NCI-H1417 (cell line): Measurements from ENCODE around the gene AMH.

Source experiments
- DNase-seq, 3 experiments: peaks; one replicate each; lab custom pipeline; 2025; lab: John Stamatoyannopoulos, UW

Gene AMH

GRCh38 chr19:2221250-2221831 is 27.8 kb upstream of the AMH start:
- DNase-seq, result no peak

DNA sequence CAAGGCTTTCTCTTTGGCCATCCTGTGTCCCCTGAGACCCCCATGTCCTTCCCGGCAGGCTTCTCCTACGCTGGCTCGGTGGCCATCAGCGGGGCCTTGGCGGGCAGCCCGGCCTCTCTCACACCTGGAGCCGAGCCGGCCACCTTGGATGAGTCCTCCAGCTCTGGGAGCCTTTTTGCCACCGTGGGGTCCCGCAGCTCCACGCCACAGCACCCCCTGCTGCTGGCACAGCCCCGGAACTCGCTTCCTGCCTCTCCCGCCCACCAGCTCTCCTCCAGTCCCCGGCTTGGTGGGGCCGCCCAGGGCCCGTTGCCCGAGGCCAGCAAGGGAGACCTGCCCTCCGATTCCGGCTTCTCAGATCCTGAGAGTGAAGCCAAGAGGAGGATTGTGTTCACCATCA is 27.2 kb upstream of the AMH start:
- DNase-seq, result no peak

DNA sequence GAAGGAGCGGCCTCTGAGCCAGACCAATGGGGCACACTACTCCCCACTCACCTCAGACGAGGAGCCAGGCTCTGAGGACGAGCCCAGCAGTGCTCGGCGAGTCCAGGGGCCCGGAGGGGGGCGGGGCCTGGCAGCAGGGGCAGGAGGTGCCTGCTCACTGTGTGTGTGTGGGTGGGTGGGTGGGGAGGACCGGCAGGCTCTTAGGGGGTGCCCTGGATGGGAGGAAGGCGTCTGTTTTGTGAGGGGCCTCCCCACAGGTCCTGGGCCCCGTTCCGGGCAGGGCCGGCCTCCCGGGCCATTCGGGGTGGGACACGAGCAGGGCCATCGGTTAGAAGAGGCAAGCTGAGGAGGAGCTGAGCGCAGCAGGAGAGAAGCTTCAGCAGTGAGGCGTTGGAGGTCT is 25.7 kb upstream of the AMH start:
- DNase-seq, result no peak

DNA sequence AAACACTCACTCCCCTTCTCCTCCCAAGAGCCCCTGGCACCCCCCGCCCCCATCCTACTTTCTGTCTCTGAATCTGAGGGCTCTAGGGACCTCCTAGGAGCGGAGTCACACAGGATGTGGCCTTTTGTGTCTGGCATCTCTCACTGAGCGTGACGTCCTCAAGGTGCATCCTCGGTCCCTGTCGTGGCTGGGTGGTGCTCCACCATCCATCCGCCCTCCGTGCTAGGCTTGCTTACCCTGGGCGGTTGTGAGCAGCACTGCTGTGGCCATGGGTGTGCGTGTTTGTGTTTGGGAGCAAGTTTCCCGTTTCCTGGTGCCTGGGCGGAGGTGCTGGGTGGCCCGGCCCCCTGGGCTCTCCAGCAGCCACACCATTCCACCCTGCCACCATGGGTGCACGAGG is 25.2 kb upstream of the AMH start:
- DNase-seq, result no peak

DNA sequence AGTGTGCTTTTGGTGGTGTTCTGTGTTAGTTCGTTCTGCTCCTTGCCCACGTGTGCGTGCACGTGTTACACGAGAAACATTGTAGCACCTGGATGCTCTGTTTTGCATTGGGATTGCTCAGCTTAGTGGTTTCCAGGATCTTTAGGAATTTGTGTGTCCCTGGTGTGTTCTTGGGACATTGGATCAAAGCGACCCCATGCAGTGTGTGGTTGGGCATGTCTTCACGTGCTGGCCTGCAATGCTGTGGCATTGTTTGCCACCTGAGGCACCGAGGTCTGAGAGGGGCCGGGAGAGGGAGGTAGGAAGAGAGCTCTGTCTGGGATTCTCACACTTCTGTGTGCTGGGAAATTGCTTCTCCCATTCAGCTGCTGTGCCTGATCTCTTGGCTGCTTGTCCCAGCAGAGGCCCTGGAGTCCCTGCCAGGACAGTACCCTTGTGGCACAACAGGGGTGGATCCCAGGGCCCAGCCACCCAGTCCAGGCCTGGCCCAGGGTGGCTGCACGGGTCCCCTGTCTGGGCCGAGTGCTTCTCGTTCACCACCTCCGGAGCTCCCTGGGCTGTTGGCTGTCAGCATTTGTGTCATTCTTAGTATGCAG is 24.3 kb upstream of the AMH start:
- no peak for DNase-seq

DNA sequence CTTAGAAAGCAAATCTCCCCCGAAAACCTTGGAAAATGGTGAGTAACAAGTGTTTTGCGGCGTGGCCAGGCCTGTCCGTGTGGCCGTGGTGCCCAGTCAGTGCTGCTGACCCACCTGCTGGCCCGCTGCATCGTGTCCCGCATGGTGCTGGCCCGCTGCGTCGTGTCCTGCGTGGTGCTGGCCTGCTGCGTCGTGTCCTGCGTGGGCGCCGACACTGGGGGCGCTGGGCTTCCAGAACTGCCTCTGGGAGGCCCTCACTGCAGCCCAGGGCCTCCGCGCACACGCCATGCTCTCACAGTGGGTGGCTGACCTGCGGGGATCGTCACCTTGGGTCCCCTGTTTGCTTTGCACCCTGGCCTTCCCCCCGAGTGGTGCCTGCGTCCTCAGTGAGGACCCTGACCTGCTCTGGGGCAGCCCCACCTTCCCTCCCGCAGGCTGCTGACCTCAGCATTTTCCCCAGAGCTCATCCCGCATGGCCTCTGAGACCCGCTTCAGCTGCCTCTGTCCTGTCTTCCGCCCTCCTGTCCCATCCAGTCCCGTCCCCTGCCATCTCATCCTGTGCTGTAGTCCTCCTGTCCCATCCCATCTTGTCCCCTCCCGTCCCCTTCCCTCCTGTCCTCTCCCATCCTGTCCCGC is 23.6 kb upstream of the AMH start:
- no peak for DNase-seq

GRCh38 chr19:2226051-2226839 is 22.9 kb upstream of the AMH start:
- DNase-seq, result no peak

- no peak for DNase-seq
These were observed 22.2 kb upstream of the AMH start for GRCh38 chr19:2226840-2227360.

- peak; percentile 26 to 96 (median 96) for DNase-seq
These were observed 21.5 kb upstream of the AMH start for GRCh38 chr19:2227415-2228156.

GRCh38 chr19:2228157-2229030 is 20.7 kb upstream of the AMH start:
- peak in 1 of 3 experiments; percentile 67 for DNase-seq

- no peak for DNase-seq
These were observed 19.8 kb upstream of the AMH start for GRCh38 chr19:2229103-2230032.

DNA sequence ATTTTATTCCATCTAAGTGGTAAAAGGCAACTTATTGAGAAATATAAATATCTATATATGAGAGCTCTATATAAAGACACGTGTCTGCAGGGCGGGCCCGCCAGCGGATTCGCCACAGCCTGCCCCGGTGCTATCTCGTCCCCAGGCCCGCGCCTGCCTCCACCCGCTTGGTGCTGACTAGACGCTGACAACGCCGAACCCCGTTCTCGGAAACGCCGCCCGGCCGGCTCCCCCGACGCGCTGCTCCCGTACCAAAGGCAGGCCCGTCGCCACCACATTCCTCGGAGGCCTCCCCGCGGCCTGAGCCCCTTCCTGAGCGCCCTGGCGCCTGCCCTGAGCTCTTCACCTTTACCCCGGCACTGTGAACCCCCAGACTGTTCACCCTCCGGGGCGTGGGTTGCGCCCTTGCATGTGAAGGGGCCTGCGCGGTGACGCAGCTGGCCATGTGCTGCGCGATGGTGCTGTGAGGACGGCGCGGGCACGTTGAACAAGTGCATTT is 19.0 kb upstream of the AMH start:
- no peak for DNase-seq

DNA sequence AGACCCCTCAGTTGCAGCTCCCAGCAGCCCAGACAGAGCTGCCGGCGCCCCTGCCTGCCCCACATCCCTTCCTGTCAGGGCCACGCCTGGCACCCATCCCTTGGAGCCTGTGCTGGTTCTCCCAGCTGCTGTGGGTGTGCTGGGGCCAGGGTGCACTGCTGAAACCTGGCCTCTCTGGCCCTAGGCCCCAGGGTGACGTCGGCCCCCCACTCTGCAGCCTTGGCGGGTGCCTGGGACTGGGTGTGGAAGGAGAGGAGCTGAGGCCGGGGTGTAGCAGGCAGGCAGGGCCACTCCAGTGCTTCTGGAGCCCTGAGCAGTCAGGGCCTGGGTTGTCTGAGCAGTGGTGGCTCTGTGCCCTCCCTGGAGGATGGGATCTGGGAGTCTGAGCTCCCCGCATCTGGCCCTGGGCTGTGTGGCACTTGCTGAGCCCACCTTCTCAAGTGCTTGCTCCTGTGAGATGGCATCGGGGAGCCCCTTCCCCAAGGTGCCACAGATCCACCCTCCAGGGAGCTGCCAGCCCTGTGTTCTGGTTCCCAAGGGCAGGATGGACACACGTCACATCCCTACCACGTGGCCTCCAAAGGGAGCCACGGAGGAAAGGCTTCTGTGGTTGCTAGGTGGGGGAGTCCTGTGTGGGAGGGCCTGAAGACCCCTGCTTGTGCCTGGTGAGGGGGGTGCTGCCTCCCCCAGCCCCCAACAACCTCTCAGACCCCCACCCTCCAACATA is 18.2 kb upstream of the AMH start:
- no peak for DNase-seq

DNA sequence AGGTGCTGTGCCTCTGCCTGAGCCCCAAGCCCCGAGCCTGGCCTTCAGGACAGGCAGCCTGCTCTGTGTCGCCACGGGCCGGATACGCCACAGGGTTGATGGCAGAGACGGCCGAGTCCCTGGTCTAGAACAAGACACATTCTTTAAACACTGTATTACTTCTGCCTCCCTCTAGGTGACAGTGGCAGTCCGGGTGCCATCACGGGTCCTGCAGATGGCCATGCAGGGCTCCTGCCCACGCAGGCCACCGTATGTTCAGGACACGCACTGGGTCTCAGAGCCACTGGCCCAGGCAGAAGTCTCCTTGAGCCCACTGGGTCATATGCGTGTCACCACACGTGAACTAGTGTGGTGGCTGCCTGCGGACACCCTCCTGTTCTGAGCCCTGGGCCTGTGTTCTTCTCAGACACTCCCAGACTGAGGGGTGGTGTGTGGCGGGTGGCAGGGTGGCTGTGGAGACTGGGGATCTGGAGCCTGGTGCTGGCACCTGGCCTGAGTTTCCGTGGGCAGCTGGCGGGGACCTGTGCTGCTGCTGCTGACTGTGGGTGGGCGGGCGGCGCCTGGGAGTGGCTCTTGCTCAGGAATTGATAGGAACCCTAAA is 17.4 kb upstream of the AMH start:
- DNase-seq, result peak in 1 of 3 experiments; percentile 28

GRCh38 chr19:2232286-2233151 is 16.6 kb upstream of the AMH start:
- no peak for DNase-seq

DNA sequence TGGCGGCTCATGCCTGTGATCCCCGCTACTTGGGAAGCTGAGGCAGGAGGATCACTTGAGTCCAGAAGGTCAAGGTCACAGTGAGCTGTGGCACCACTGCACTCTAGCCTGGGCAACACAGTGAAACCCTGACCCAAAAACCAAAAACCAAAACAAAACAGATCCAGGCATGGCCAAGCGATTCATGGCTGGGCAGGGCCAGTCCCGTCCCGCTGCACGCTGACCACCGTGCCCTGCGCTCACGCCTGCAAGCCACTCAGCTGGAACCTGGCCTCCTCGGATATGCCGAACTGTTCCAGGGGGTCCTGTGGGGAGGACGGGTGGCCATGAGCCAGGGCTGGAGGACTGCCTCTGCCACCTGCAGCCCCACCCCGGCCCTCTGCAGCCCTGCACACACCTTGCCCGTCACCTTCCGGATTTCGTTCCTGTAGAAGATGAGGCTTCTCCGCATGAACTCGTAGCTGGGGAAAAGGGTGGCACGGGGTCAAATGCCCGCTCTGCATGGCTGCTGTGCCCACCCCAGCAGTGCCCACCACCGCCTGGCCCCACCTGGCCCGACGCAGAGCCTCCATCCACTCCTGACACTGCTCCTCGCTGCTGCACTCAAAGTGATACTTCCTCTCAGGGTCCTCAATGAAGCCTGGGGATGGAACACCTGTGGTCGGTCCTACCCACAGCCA is 15.4 kb upstream of the AMH start:
- DNase-seq, result no peak

DNA sequence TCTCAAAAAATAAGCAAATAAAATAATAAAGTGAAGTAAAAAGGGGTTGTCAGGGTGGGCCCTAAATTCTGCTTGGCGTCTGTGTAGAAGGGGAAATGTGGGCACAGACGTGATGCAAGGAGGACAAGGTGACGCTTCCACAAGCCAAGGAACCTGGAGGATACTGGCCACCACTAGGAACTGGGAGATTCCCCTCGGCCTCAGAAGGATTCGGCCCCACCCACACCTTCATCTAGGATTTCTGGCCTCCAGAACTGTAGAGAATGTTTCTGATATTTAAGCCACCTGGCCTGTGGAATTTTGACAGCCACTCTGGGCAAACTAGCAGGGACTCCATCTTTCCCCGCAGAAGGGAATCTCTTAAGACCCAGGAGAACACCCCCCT is 14.1 kb upstream of the AMH start:
- DNase-seq, result no peak
